Ramos (cell line): ENCODE results near the gene TMEM131L.
"Not testable (repeated sequence)": the region's sequence is repeated elsewhere in the genome, so short reads cannot be mapped to it uniquely, and the experiment has no call there.

Experiments
- in situ Hi-C: fragments of 300-500 bp; cut with MboI; formaldehyde crosslinking; loops from one replicate; pipeline ENCODE4 v1.14.3; 2022; ENCODE audit warnings: low sequenced_read_pairs; ENCODE audit not compliant: unreplicated experiment

The TMEM131L gene

DNA sequence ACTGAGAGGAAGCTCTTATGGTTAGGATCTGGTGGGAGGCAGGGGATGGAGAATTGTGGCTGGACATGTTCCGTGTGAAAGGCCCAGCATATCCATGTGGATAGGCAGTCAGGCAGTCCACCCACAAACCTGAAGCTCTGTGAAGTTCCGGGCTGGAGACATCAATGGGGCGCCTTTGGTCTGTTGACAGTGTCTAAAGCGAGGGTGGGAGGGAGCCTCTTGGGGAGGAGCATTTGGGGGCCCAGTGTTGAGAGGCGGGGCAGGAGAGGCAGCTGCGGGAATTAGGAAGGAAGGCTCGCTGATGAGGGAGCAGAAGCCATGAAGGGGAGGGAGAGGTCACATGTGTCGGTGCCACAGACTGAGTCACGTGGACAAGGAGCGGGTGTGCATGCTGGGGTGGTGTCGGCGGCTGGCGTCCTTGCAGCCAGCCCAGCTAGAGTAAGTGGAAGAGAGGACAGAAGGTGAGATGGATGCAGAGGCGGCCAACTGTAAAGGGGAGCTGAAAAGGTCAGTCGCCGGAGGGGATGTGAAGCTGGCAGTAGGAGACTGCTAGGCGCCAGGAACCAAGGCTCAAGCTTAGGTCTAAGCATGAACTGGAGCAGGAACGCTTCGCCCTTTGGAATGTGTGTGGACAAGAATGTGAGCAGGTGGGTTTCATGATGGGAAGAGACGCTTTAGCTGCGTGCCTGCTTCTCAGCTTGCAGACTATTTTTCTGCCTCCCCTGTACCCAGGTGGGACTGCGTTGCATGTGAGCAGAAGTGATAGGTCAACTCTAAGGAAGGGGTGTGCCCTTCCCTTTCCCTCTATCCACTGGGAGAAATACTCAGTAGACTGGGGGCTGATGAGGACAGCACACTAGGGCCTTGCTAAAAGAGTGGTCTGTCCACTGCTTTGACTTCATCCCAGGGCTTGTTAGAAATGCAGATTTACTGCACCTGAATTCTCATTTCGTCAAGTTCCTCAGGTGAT is 174.0 kb downstream of the TMEM131L start:
- in situ Hi-C loops, result loop anchor here (10.0 kb wide), 1 partner anchor 485 kb away; no protein-coding TSS in a partner anchor

DNA sequence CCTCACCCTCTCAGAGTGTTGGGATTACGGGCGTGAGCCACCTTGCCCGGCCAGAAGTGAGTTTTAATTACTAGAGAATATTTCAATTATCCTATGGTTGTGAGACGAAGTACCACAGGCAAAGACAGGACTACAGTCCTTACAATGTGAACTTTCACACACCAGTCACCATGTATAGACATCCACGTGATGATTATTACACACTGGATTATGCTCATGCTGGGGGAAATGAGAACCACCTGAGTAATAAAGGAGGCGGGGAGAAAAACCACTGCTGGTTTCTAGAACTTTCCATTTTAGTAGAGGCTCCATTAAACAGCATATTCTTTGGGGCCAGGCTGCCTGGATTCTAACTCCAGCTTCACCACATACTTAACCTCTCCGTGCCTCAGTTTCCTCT is 175.4 kb downstream of the TMEM131L start:
- in situ Hi-C loops, result no loop called here

DNA sequence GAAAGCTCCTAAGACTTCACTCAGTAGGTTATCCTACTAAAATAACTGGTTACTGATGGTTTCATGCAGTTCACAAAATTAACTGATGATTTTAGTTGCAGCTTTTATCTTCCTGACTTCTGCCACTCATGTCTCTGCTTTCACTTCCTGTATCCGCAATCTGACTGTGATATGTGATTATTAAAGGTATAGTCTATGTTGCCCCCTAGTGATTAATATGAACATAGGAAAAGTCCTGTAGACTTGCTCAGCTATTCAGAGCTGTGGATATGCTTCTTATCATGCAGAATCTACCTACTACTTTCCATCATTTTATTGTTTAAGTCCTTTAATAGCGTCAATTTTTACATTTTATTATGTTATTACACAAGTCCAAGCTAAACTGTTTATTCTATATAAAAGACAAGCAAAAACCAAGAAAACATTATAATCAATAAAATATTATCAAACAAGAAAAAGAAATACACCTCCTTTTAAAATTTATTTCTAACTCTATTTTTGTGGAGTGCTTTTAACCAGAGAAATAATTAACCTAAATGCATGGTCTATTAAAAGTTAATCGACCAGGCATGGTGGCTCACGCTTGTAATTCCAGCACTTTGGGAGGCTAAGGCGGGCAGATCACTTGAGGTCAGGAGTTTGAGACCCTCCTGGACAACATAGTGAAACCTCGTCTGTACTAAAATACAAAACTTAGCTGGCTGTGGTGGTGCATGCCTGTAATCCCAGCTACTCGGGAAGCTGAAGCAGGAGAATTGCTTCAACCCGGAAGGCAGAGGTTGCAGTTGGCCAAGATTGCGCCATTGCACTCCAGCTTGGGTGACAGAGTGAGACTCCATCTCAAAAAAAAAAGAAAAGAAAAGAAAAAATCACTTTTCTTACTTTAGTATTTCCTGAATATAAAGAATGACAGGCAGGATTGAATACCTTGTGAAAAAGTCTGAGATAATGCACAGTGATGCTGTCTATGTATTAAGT is 177.5 kb downstream of the TMEM131L start:
- in situ Hi-C loops, result no loop called here

DNA sequence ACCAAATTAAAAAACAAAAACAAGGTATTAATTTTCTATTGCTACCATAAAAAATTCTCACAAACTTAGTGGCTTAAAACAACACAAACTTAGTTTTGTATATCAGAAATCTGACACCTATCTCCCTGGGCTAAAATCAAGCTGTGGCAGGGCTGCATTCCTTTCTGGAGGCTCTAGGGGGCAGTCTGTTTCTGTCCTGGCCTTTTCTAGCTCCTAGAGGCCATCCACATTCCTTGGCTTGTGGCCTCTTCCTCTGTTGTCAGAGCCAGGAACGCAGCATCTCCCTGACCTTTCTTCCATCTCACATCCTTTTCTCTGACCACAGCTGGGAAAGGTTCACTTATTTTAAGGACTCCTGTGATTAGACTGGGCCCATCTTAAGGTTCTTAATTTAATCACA is 179.0 kb downstream of the TMEM131L start:
- in situ Hi-C loops, result no loop called here

DNA sequence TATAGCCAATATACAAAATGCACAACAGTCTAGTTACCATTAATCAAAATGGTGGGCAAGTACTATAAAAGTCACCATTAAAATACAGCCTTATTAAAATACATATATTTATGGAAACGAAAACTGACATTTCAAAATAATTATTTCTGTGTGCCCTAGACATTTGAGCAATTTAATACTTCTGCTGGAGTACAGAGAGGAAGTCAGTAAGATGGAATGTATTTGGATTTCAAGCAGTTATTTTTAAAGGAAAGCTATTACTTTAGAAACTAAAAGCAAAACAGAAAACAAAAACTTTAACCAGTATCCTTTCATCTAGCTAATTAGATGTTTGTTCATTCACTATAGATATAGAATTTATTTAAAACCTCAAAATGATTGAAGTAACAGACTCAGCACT is 180.1 kb downstream of the TMEM131L start:
- in situ Hi-C loops, result no loop called here

DNA sequence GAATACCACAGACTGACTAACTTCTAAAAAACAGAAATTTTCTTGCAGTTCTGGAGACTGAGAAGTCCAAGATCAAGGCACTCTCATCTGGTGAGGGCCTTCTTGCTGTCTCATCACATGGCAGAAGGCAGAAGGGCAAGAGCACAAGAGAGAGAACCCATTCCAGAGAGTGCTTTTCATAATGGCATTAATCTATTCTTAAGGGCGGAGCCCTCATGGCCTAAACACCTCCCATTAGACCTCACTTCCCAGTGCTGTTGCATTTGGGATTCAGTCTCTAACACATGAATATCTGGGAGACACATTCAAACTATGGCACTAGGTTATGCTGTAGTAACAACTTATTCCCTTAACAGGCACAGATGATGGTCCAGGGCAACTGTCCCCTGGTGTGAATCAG is 180.8 kb downstream of the TMEM131L start:
- in situ Hi-C loops, result no loop called here

DNA sequence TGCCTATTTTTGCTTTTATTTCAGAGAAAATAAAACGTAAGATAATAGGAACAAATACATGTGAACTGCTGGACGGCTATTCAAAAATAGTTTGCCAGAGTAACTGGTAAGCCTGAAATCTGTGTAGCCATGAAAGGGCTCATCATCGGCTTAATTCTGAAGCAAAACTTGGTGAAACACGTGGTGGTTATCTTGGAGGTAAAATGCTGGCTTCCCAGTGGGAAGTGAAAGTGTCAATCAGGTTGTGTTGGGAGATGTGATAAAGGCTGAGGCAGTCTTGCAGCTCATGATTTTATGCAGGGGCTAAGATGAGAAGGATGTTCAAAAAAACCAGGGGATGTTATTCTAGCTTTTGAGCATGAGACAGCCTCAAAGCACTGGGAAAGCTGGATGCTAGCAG is 181.8 kb downstream of the TMEM131L start:
- in situ Hi-C loops, result no loop called here

DNA sequence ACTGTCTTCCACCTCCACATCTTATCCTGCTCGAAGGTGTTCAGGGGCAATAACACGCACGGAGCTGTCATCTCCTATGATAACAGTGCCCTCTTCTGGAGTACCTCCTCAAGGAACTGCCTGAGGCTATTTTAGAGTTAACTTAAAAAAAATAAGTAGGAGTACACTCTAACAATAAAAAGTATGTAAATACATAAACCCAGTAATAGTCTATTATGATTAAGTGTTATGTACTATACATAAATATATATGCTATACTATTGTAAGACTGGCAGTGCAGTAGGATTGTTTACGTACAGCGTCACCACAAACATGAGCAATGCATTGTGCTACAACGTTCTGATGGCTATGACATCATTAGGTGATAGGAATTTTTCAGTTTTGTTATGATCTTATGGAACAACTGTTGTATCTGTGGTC is 183.4 kb downstream of the TMEM131L start:
- in situ Hi-C loops, result no loop called here

DNA sequence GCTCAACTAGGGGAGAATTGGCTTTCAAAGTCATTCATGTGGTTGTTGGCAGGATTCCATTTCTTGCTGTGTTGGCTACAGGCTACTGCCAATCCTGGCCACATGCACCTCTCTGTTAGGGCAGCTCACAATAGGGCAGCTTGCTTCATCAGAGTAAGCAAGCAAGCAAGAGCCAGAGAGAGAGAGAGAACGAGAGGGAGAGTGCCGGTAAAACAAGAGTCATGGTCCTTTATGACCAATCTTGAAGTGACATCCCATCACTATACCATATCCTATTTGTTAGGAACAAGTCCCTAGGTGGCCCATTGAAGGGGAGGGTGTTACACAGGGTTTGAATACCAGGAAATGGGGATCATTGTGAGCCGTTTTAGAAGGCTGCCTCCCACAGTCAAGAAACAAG is 185.0 kb downstream of the TMEM131L start:
- in situ Hi-C loops, result no loop called here

DNA sequence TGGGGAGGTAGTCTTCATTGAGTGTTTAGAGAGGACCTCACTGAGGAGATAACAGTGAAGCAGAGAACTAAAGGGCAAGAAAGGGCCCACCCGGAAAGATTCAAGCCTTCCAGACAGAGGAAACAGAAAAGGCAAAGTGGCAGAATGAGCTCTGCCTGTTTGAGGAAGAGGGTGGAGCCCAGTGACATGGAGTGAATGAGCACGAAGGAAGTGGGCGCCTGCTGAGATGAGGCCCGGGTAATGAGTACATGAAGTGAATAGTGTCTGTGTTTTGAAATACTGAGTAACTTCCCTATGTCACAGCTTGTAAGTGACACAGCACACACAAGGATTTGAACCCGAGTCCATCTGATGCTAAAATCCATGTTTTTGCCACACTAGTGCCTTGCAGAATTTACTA is 185.4 kb downstream of the TMEM131L start:
- in situ Hi-C loops, result no loop called here

DNA sequence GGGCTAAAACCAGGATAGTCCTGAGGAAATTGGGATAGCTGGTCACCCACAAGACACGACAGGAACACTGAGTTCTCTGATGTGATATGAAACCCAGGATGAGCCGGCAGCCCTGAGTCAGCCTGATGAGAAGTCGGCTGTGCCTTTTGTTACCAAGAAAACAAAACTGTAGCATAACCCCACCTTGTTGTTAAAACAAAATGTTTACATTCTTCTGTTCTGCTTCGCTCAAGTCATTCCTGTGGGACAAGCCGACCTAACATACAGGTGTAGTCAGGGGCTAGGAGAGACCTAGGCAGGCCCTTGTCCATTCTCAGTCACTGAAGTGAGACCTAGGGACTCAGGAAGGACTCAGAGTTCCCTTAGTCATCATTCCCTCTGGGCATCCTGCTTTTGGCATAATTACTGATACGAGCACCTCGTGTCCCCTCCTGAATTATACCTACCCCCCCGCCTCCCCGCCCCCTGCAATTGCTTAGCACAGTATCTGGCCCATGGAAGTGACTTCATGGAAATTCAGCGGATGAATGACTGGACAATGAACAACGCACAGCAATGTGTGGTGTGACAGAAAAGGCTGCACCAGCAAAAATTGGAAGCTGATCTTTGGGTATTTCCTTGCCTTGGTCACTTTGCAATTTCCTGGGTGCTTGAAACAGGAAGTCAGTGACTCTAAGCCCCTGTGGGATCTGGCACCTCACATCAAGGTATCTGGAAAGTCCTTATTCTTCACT is 186.1 kb downstream of the TMEM131L start:
- in situ Hi-C loops, result no loop called here

DNA sequence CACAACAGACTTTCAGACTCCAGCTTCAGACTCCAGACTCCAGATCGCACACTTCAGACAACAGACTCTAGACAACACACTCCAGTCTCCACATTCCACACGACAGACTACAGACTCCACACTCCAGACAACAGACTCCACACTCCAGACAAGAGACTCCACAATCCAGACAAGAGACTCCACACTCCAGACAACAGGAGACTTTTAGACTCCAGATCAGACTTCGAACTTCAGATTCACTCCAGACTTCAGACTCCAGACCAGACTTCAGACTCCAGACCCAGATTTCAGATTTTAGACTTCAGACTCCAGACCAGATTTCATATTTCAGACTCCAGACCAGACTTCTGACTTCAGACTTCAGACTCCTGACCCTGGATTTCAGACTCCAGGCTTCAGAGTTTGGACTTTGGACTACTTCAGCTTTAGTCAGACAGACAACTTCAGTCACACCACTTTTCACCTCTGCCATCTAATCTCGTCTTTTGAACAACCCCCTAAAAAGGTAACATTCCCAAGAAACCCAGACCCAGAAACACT is 188.9 kb downstream of the TMEM131L start:
- in situ Hi-C loops, result no loop called here

DNA sequence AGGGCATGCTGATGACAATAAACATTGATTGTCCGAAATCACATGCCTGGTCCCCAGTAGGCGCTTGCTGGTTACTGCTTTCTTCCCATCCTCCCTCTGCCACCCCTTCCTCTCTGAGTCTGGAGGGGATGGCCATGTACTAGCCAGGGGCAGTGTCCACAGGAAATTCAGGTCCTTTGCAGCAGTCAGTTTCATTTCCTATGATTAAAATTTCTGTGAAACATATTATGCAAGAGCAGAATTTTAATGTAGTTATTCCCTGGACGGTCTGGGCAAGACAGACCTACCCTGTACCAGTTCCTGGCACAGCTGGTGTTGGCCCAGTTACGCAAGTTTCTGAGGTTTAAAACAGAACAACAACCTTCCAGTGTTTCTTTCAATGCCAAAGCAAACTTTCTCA is 189.8 kb downstream of the TMEM131L start:
- in situ Hi-C loops, result no loop called here

DNA sequence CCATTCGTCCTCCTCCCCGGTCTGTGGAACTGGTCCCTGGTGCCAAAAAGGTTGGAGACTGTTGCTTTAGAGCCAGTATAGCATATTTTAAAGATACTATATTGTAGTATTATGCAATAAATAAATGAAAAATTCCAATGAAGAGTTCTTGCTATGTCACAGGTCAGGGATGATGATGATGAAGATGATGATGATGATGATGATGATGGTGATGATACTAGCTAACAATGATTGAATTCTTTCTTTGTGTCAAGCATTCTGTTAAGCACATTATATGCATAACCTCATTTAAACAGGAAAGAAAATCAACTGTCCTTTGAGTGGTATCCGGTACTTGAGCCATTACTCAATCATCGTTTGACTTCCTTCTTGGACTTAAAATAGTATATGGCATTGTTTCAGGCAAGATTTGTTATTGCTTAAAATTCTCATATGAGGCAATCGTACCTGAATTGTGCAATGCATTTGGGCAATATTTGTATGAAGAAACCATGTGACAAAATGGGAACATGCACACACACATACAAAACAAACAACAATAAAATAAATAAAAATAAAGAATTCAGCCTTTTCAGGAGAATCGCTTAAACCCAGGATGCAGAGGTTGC is 195.2 kb downstream of the TMEM131L start:
- in situ Hi-C loops, result no loop called here

DNA sequence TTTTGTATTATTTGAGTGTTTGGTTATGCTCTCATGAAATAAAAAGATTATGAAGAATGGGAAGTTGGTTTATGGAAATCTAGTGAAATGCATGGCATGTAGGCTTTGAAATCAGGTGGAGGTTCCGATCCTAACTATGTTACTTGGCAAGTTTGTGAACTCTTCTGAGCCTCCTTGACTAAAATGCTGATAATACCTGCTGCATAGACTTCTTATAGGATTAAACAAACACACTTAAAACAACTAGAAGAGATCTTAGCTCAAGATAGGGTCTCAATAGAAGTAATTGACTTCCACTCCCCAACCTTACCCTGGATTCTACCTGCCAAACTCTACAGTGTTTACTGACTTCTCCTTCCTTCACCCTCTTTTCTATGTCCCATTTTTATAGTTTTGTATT is 195.7 kb downstream of the TMEM131L start:
- in situ Hi-C loops, result no loop called here

DNA sequence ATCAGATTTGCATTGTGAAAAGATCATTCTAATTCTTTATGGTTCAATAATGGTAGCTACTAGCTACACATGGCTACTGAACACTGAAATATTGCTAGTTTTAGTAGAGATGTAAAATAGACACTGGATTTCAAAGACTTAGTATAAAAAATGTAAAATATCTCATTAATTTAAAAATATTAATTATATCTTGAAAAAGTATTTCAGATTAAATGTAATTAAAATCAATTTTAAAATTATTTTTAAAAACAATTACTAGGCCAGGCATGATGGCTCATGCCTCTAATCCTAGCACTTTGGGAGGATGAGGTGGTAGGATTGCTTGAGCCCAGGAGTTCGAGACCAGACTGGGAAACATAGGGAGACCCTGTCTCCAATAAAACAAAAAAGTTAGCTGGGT is 197.5 kb downstream of the TMEM131L start:
- in situ Hi-C loops, result no loop called here

DNA sequence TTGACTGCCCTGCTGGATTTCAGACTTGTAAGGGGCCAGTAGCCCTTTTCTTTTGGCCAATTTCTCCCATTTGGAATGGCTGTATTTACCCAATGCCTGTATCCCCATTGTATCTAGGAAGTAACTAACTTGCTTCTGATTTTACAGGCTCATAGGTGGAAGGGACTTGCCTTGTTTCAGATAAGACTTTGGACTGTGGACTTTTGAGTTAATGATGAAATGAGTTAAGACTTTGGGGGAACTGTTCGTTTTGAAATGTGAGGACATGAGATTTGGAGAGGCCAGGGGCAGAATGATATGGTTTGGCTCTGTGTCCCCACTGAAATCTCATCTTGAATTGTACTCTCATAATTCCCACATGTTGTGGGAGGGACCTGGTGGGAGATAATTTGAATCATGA is 200.3 kb downstream of the TMEM131L start:
- in situ Hi-C loops, result not testable (repeated sequence)

DNA sequence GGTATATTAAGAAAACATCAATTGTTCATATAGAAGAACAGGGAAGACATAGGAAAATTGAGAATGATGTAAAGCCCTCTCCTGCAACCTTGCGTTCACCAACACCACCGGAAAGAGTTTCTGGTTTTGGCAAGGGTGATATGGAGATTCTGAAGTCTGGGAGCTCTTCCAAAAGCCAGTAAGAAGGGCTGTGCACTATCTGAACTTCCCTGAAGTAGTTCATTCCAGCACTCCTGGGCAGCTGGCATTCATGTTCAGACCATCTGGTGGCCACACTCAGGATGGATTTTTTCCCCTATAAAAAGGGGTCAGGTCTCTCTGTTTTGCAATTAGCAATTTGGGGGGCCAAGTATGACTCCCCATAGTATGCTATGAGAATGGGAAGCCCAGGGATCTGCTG is 202.5 kb downstream of the TMEM131L start:
- in situ Hi-C loops, result no loop called here

DNA sequence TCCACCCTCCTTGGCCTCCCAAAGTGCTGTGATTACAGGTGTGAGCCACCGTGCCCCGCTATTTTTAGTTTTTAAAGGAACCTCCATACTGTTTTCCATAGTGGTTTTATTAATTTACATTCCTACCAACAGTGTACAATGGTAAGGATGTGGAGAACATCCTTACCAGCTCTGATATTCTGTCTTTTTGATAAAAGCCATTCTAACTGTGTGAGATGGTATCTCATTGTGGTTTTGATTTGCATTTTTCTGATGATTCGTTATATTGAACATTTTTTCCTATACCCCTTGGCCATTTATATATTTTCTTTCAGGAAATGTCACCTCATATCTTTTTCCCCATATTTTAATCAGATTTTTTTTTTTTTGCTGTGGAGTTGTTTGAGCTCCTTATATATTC is 203.7 kb downstream of the TMEM131L start:
- in situ Hi-C loops, result no loop called here

DNA sequence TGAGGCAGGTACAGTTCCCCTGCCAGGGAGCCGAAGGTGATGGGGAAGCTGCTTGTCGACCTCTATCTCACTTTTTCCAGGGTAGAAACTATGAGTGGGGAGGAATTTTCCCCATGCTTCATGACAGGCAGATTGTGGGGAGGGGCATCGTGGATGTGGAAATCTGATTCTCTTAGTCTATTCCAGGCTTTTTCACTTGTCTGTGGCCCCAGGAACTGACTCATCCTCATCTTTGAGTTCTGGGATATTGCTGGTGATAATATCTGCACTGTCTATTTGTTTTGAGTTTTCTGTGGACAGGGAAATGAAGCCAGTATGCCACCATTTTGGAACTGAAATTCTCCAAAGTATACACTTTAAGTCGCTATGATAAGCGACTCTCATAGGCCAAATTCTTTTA is 210.3 kb downstream of the TMEM131L start:
- in situ Hi-C loops, result no loop called here
